Gastrocnemius medialis (tissue), 4 donors: Measurements from ENCODE around the gene KRT17. TPM values are rescaled to one million over a fixed set of nuclear protein-coding genes. Genes with fewer than 3 reads are reported as not detected.
"Not testable (repeated sequence)": the region's sequence is repeated elsewhere in the genome, so short reads cannot be mapped to it uniquely, and the experiment has no call there.

Source experiments
- ATAC-seq, 2 donors: fragments of 150-250 bp; one replicate each; pipeline ENCODE4 v1.9.1; 2016
- DNase-seq, 2 donors: peaks; one replicate each; pipeline ENCODE4 v3.0.0-alpha.2; 2019
- H3K27ac ChIP-seq, 4 donors: fragments of 200-600 bp; sonication (generic); 1 replicate in 1 of 4; 2 replicates in 3 of 4; pipeline ENCODE4 v1.5.1; 2016 to 2018; ENCODE audit warnings: mild to moderate bottlenecking in 2 of 4, moderate library complexity in 1 of 4
- H3K27me3 ChIP-seq, 3 donors: fragments of 200-600 bp; sonication (generic) in 2 of 3; 1 replicate in 1 of 3; 2 replicates in 2 of 3; pipeline versions ENCODE4 v1.5.1 to v1.6.0; 2016 to 2019; ENCODE audit warnings: mild to moderate bottlenecking in 1 of 3, moderate library complexity in 1 of 3
- H3K36me3 ChIP-seq, 2 donors: fragments of 200-600 bp; sonication (generic) in 1 of 2; one replicate each; pipeline ENCODE4 v1.5.1; 2017 to 2018
- H3K4me1 ChIP-seq, 2 donors: fragments of 200-600 bp; sonication (generic) in 1 of 2; one replicate each; pipeline ENCODE4 v1.5.1; 2016 to 2017; ENCODE audit warnings: mild to moderate bottlenecking in 2 of 2
- H3K4me3 ChIP-seq, 4 donors: fragments of 200-600 bp; sonication (generic) in 3 of 4; 1 replicate in 1 of 4; 2 replicates in 3 of 4; pipeline ENCODE4 v1.5.1; 2016 to 2019; ENCODE audit warnings: mild to moderate bottlenecking in 2 of 4
- H3K9me3 ChIP-seq, 3 donors: fragments of 200-600 bp; sonication (generic) in 2 of 3; 1 replicate in 1 of 3; 2 replicates in 2 of 3; pipeline ENCODE4 v1.5.1; 2016 to 2019
- POLR2A ChIP-seq, 2 donors: fragments of 450-650 bp; IDR thresholded peaks; one replicate each; pipeline ENCODE4 v1.6.1; 2017; ENCODE audit warnings: antibody characterized with exemption in 2 of 2, mild to moderate bottlenecking in 2 of 2, moderate library complexity in 2 of 2
- in situ Hi-C, 4 donors: fragments of 200-750 bp; cut with MboI; loops; one replicate each; pipeline versions ENCODE4 v1.15.0 to v1.8.0; 2017; ENCODE audit warnings: low sequenced_read_pairs in 4 of 4
- intact Hi-C: fragments of 100-400 bp; cut with DNase I; formaldehyde crosslinking; loops from one replicate; pipeline ENCODE4 v1.15.1; 2023; ENCODE audit warnings: low total_unique reads
- total RNA-seq, 4 donors: library from RNA; depleted of rRNA; stranded (reverse); fragments of >200 nt; gene quantifications; one replicate each; pipeline versions ENCODE4 v1.1.0 to v1.2.3, GENCODE V29; 2016
- TF ChIP-seq, protein P1 (sequence below), 5 experiments: fragments of 450-650 bp in 3 of 5; fragments of 200-600 bp in 2 of 5; sonication (generic) in 2 of 5; IDR thresholded peaks in 4 of 5; conservative IDR thresholded peaks in 1 of 5; 1 replicate in 4 of 5; 2 replicates in 1 of 5; pipeline ENCODE4 v1.5.1; 2016 to 2019; ENCODE audit warnings: antibody characterized with exemption in 5 of 5, mild to moderate bottlenecking in 3 of 5, moderate library complexity in 3 of 5

Gene KRT17
- total RNA-seq, 4 donors from 2014 or later, result not detected

DNA sequence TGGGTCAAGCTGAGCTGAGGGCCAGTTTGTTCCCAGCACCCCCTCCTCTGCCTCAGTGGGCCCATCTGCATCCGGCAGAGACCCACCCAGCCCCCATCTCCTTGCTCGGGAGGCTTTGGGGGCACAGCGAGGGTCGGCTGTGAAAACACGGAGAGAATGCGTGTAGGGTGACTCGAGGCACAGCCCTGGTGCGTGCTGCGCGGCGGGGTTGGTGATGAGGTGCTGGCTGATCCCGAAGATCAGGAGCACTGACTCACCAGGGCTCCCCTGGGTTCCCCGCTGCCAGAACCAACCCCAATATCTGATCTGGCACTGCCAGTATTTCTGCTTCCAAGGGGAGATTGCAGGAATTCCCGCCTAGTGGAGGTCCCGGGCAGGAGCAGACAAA lies 7.5 kb upstream of the KRT17 start:
- Histone ChIP-seq H3K27ac (no peak overlapping the region), H3K4me1 (peaks cover 0 to 2% of the 10 kb centered on the region in 2 donors), H3K27me3 (no peaks in the 10 kb centered on the region), H3K36me3 (no peaks in the 10 kb centered on the region), H3K9me3 (no peaks in the 10 kb centered on the region), H3K4me3 (no peak overlapping the region)
- no peak for TF ChIP-seq POLR2A (IDR thresholded peaks at IDR 0.05)
- TF ChIP-seq, protein P1, sequence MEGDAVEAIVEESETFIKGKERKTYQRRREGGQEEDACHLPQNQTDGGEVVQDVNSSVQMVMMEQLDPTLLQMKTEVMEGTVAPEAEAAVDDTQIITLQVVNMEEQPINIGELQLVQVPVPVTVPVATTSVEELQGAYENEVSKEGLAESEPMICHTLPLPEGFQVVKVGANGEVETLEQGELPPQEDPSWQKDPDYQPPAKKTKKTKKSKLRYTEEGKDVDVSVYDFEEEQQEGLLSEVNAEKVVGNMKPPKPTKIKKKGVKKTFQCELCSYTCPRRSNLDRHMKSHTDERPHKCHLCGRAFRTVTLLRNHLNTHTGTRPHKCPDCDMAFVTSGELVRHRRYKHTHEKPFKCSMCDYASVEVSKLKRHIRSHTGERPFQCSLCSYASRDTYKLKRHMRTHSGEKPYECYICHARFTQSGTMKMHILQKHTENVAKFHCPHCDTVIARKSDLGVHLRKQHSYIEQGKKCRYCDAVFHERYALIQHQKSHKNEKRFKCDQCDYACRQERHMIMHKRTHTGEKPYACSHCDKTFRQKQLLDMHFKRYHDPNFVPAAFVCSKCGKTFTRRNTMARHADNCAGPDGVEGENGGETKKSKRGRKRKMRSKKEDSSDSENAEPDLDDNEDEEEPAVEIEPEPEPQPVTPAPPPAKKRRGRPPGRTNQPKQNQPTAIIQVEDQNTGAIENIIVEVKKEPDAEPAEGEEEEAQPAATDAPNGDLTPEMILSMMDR (IDR thresholded peaks at IDR 0.05 in 4 of 5, conservative IDR thresholded peaks at IDR 0.05 in 1 of 5), result no peak
- ATAC-seq (no peak), DNase-seq (no peak)
- in situ Hi-C loops, result no loop called here
- intact Hi-C loops, result no loop called here

GRCh38 chr17:41631025-41631897 lies 6.9 kb upstream of the KRT17 start:
- intact Hi-C loops (no loop called here), in situ Hi-C loops (no loop called here)
- H3K4me1 ChIP-seq, result peaks cover 0 to 2% of the 10 kb centered on the region in 2 donors
- no peak for ATAC-seq
- DNase-seq, result no peak
- H3K4me3 ChIP-seq, result no peak overlapping the region
- no peaks in the 10 kb centered on the region for H3K36me3 ChIP-seq
- H3K9me3 ChIP-seq, result no peaks in the 10 kb centered on the region
- H3K27me3 ChIP-seq, result no peaks in the 10 kb centered on the region
- H3K27ac ChIP-seq, result no peak overlapping the region
- TF ChIP-seq, protein P1 (IDR thresholded peaks at IDR 0.05 in 4 of 5, conservative IDR thresholded peaks at IDR 0.05 in 1 of 5), result no peak
- no peak for TF ChIP-seq POLR2A (IDR thresholded peaks at IDR 0.05)

DNA sequence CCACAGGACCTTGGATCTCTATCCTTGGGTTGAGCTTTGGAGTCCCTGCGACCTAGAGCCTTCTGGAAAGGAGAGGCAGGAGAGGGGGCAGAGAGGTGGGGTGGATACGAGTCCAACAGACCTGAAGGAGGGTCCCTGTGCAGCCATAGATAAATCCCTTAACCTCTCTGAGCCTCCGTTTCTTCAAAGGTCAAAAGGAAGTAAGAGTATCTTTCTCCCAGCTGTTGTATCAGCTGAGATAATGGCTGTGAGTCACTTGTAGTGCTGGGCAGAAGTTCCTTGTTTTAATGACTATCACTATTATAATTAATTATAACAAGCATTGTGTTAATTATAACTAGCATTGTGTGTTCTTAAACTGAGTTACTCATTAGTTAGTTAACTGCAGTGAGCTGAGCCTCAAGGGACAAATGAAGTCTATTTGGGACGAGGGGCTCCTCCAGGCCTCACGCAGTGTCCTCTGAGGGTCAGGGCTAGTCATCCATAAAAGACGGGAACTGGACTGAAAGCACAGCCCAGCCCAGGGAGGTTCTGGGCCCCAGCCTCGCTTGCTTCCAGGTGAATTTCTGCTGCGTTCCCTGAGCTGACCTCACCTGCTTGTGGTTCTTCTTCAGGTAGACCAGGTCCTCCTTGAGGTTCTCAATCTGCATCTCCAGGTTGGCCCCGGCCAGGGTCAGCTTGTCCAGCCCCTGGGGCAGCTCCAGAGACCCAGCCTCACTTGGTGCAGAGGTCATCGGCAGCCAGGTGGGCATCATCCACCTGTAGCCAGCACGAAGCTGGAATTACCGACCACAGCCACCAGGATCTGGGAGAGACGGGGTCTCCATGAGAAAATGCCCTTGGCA lies 5.7 kb upstream of the KRT17 start:
- H3K4me3 ChIP-seq, result no peak overlapping the region
- TF ChIP-seq, protein P1 (IDR thresholded peaks at IDR 0.05 in 4 of 5, conservative IDR thresholded peaks at IDR 0.05 in 1 of 5), result no peak
- no peak for TF ChIP-seq POLR2A (IDR thresholded peaks at IDR 0.05)
- H3K4me1 ChIP-seq, result peaks cover 0 to 2% of the 10 kb centered on the region in 2 donors
- no peaks in the 10 kb centered on the region for H3K36me3 ChIP-seq
- H3K27ac ChIP-seq, result no peak overlapping the region
- in situ Hi-C loops (no loop called here), intact Hi-C loops (no loop called here)
- ATAC-seq (no peak), DNase-seq (no peak)
- no peaks in the 10 kb centered on the region for H3K27me3 ChIP-seq
- no peaks in the 10 kb centered on the region for H3K9me3 ChIP-seq

DNA sequence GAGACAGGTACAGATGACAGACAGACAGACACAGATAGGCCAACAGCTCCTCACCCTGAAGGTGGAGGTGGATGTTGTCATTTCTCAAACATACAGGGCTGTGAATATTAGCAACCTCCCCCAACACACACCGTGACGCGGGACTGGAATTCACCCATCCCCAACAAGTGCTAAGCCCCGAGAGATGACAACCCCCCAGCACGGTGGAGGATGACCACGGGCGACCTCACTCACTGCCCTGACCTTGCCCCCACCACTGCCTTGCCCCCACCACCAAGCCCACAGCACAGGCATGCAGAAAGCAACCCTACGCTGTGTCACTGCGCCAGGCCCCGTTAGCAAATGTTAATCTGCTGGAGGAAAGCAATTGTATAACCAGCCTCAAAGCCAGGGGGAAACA lies 4.9 kb upstream of the KRT17 start:
- intact Hi-C loops (no loop called here), in situ Hi-C loops (no loop called here)
- Histone ChIP-seq H3K27me3 (no peaks in the 10 kb centered on the region), H3K9me3 (no peaks in the 10 kb centered on the region), H3K27ac (no peak overlapping the region), H3K4me3 (no peak overlapping the region), H3K4me1 (no peaks in the 10 kb centered on the region), H3K36me3 (no peaks in the 10 kb centered on the region)
- ATAC-seq, result no peak
- no peak for DNase-seq
- no peak for TF ChIP-seq POLR2A (IDR thresholded peaks at IDR 0.05)
- TF ChIP-seq, protein P1 (IDR thresholded peaks at IDR 0.05 in 4 of 5, conservative IDR thresholded peaks at IDR 0.05 in 1 of 5), result no peak

DNA sequence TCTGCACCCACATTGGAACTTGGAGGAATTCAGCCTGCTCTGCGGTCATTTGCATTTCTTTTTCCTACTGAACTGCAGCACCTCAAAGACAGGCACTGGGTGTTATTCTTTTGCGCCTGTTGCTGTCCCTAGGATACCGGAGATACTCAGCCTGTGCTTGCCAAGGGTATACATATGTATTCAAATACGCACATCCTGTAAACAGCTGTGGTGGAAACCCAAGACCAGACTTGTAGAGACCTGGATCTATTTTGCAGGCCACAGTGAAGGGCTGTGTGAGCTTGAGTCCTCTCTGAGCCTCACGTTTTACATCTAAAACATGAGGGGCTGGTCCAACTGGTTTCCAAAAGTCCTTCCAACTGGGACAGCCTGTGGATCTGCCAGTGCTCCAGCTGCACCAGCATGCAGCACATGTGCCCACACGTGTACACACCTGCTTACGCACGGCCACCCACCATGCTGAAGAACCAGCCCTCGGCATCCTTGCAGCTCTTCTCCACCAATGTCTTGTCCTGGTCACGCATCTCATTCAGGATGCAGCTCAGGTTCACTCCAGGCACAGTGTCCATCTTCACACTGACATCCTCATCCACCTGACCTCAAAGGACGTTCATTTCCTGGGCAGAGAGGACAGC lies 4.4 kb upstream of the KRT17 start:
- H3K36me3 ChIP-seq, DNase-seq, H3K27me3 ChIP-seq, H3K27ac ChIP-seq, H3K4me3 ChIP-seq, in situ Hi-C loops, H3K9me3 ChIP-seq, intact Hi-C loops, ATAC-seq, H3K4me1 ChIP-seq: not testable (repeated sequence)

GRCh38 chr17:41628073-41628370 lies 3.6 kb upstream of the KRT17 start:
- in situ Hi-C loops, H3K4me3 ChIP-seq, H3K4me1 ChIP-seq, H3K9me3 ChIP-seq, H3K27me3 ChIP-seq, DNase-seq, H3K36me3 ChIP-seq, intact Hi-C loops, H3K27ac ChIP-seq, ATAC-seq: not testable (repeated sequence)
